SU-DHL-6 (cell line): ENCODE results near the gene LRRC1.

Source experiments
- H2AFZ ChIP-seq: fragments of 200-600 bp; sonication (generic); 2 replicates; pipeline ENCODE4 v1.6.1; 2014; ENCODE audit warnings: low read depth, mild to moderate bottlenecking, moderate library complexity, mixed read lengths, antibody characterized with exemption, low read length; ENCODE audit not compliant: severe bottlenecking
- H3F3A ChIP-seq: fragments of 200-600 bp; shearing (Covaris generic); 2 replicates; pipeline ENCODE4 v1.6.0; 2016; ENCODE audit warnings: antibody characterized with exemption, mild to moderate bottlenecking; ENCODE audit not compliant: insufficient read depth
- H3K27ac ChIP-seq: fragments of 200-600 bp; sonication (generic); 2 replicates; pipeline ENCODE4 v1.5.1; 2016; ENCODE audit warnings: low read depth, mild to moderate bottlenecking, low read length, moderate library complexity, mixed read lengths
- H3K27me3 ChIP-seq: fragments of 200-600 bp; sonication (generic), shearing (Covaris generic); 2 replicates; pipeline ENCODE4 v1.6.0; 2014; ENCODE audit warnings: mild to moderate bottlenecking, low read length
- H3K36me3 ChIP-seq: fragments of 200-600 bp; sonication (generic); 2 replicates; pipeline ENCODE4 v1.6.1; 2014; ENCODE audit warnings: mild to moderate bottlenecking, low read length, mixed read lengths
- H3K4me2 ChIP-seq: fragments of 300-600, 200-600 bp; shearing (Covaris generic), sonication (generic); 2 replicates; pipeline ENCODE4 v1.6.0; 2014; ENCODE audit warnings: low read length, low read depth, mild to moderate bottlenecking; ENCODE audit not compliant: poor library complexity, severe bottlenecking
- H3K4me3 ChIP-seq: fragments of 200-600 bp; sonication (generic); 2 replicates; pipeline ENCODE4 v1.5.1; 2014; ENCODE audit warnings: antibody characterized with exemption, low read length, mild to moderate bottlenecking, mixed read lengths; ENCODE audit not compliant: insufficient read depth, poor library complexity, severe bottlenecking
- H3K79me2 ChIP-seq: fragments of 200-600 bp; sonication (generic); 2 replicates; pipeline ENCODE4 v1.6.1; 2014; ENCODE audit warnings: mild to moderate bottlenecking, low read length, moderate library complexity; ENCODE audit not compliant: insufficient read depth
- H3K9ac ChIP-seq: fragments of 200-600 bp; sonication (generic); 2 replicates; pipeline ENCODE4 v1.7.0; 2014; ENCODE audit warnings: mild to moderate bottlenecking, low read length
- H3K9me2 ChIP-seq: fragments of 200-600 bp; sonication (generic); replicated peaks from 2 replicates; pipeline ENCODE4 v1.6.1; 2014; ENCODE audit warnings: low read length; ENCODE audit not compliant: insufficient read depth
- H3K9me3 ChIP-seq: fragments of 200-600 bp; sonication (generic); 2 replicates; pipeline ENCODE4 v1.6.1; 2014; ENCODE audit warnings: low read length, mixed read lengths; ENCODE audit not compliant: insufficient read depth
- H4K20me1 ChIP-seq: fragments of 200-600 bp; sonication (generic); 2 replicates; pipeline ENCODE4 v1.6.1; 2014; ENCODE audit warnings: low read depth, mild to moderate bottlenecking, antibody characterized with exemption, low read length, moderate library complexity, mixed read lengths
- CTCF ChIP-seq: fragments of 200-600 bp; sonication (generic); IDR thresholded peaks from one replicate; pipeline ENCODE4 v1.5.1; 2017; ENCODE audit warnings: antibody characterized with exemption, mild to moderate bottlenecking, low read length, moderate library complexity; ENCODE audit not compliant: insufficient read depth, poor library complexity, severe bottlenecking
- EZH2phosphoT487 ChIP-seq: fragments of 200-600 bp; sonication (generic), shearing (Covaris generic); conservative IDR thresholded peaks from 2 replicates; pipeline ENCODE4 v1.6.1; 2018; ENCODE audit warnings: mild to moderate bottlenecking, antibody characterized with exemption, low read length, moderate library complexity, mixed read lengths

LRRC1 gene

GRCh38 chr6:53921639-53922038, 126.8 kb downstream of the LRRC1 start:
- no peak for TF ChIP-seq EZH2phosphoT487
- no peak for TF ChIP-seq CTCF
- no peaks in the 10 kb centered on the region for H3F3A ChIP-seq
- no peaks in the 10 kb centered on the region for H3K9me2 ChIP-seq
- H3K9ac ChIP-seq: no peak overlapping the region
- H3K27me3 ChIP-seq: no peaks in the 10 kb centered on the region
- H3K79me2 ChIP-seq: no peaks in the 10 kb centered on the region
- H3K27ac ChIP-seq: no peak overlapping the region
- H2AFZ ChIP-seq: no peak overlapping the region
- H3K9me3 ChIP-seq: no peaks in the 10 kb centered on the region
- H4K20me1 ChIP-seq: no peaks in the 10 kb centered on the region
- H3K4me2 ChIP-seq: no peak overlapping the region
- no peaks in the 10 kb centered on the region for H3K36me3 ChIP-seq
- H3K4me3 ChIP-seq: no peak overlapping the region

- Histone ChIP-seq H4K20me1 (no peaks in the 10 kb centered on the region), H3K79me2 (no peaks in the 10 kb centered on the region), H3K4me3 (no peak overlapping the region), H3K9me2 (no peaks in the 10 kb centered on the region), H3K36me3 (no peaks in the 10 kb centered on the region), H3K27me3 (no peaks in the 10 kb centered on the region), H3K9me3 (no peaks in the 10 kb centered on the region), H3F3A (no peaks in the 10 kb centered on the region), H3K4me2 (no peak overlapping the region), H3K9ac (no peak overlapping the region), H2AFZ (no peak overlapping the region), H3K27ac (no peak overlapping the region)
- no peak for TF ChIP-seq CTCF
Measured at GRCh38 chr6:53922539-53922981, 127.8 kb downstream of the LRRC1 start.

- TF ChIP-seq CTCF (no peak), EZH2phosphoT487 (no peak)
- Histone ChIP-seq H3K79me2 (no peaks in the 10 kb centered on the region), H3K27me3 (no peaks in the 10 kb centered on the region), H3K4me3 (no peak overlapping the region), H3K9me2 (no peaks in the 10 kb centered on the region), H3K36me3 (no peaks in the 10 kb centered on the region), H3K27ac (no peak overlapping the region), H4K20me1 (no peaks in the 10 kb centered on the region), H2AFZ (no peak overlapping the region), H3K9ac (no peak overlapping the region), H3F3A (no peaks in the 10 kb centered on the region), H3K4me2 (no peak overlapping the region), H3K9me3 (no peaks in the 10 kb centered on the region)
Measured at GRCh38 chr6:53924277-53924676, 129.5 kb downstream of the LRRC1 start.
